ENCODE data around the gene CDK11B.
"Not testable (repeated sequence)": the region's sequence is repeated elsewhere in the genome, so short reads cannot be mapped to it uniquely, and the experiment has no call there.

Gene CDK11B

DNA sequence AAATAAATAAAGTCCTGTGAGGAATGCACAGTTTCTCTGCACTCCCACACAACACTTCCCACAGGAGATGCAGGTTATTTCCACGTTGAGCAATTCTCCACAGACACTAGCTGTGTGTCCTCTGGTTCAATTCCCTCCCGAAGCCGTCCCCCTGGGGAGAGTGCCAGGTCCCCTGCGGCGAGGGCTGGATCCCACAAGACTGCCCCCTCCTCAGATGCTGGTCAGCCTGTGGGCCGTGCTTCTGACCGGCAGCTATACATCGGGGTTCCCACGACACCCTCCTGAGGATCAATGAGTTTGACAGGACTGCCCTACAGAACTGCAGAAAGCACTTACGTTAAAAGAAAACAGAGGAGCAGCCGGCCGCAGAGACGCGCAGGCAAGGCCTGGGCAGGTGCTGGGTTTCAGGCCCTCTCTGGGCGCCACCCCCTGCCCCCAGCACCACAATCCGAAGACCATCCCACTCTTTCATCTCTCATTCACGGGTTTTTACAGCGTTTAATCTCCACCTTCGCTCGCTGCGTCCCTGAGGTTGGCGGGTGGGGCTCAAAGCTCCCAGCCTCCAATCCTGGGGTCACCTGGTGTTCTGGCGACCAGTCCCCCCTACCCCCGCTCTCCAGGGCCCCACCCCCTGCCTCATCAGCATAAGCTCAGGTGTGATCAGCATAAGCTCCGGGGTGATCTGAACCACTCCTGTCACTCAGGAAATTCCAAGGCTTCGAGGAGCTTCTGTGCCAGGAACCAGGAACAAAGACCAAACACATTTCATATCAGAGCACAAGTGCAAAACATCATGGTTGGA lies 24.5 kb upstream of the CDK11B start:
- DNase-seq (ENCODE audit: low spot score): no peak

DNA sequence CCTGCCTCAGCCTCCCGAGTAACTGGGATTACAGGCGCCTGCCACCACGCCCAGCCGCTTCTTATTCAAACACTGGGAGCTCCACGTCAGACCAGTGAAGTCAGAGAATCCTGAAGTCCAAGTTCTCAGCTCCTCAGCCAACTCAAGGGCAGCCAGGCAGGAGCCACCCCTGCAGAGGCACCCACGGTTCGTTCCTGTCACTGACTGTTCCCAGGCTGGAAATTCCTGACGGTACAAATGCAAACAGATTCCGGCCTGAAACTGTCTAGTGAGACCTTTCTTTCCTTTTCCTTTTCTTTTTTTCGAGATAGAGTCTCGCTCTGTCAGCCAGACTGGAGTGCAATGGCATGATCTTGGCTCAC lies 22.1 kb upstream of the CDK11B start:
- DNase-seq (ENCODE audit: low spot score): no peak

DNA sequence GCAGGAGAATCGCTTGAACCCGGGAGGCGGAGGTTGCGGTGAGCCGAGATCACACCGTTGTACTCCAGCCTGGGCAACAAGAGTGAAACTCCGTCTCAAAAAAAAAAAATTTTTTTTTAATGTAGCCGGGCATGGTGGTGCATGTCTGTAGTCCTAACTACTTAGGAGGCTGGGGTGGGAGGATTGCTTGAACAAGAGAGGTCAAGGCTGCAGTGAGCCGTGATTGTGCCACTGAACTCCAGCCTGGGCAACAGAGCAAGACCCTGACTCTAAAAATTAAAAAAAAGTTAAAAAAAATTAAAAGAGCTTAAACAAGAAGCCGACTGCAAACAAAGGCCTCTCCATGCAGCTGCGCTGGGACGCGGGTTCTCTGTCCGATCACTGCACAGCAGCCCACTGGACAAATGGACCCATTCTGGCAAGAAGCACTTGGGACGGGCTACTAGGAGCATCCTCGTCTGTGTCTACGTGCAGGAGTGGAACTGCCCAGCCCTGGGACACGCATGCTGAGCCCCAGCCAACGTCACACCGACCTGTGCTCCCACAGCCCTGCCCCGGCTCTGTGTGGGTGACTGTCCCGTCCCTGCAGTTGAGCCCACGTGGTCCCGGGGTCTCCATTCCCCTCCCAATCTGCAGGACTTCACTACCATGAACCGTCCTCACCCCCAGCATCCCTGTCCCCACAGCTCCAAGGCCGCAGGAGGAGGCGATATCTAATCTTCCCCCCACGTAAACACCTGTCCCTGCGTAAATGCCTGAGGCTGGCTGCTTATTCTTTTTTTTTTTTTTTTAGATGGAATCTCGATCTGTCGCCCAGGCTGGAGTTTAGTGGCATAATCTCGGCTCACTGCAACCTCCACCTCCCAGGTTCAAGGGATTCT lies 21.5 kb upstream of the CDK11B start:
- no peak for DNase-seq (ENCODE audit: low spot score)

DNA sequence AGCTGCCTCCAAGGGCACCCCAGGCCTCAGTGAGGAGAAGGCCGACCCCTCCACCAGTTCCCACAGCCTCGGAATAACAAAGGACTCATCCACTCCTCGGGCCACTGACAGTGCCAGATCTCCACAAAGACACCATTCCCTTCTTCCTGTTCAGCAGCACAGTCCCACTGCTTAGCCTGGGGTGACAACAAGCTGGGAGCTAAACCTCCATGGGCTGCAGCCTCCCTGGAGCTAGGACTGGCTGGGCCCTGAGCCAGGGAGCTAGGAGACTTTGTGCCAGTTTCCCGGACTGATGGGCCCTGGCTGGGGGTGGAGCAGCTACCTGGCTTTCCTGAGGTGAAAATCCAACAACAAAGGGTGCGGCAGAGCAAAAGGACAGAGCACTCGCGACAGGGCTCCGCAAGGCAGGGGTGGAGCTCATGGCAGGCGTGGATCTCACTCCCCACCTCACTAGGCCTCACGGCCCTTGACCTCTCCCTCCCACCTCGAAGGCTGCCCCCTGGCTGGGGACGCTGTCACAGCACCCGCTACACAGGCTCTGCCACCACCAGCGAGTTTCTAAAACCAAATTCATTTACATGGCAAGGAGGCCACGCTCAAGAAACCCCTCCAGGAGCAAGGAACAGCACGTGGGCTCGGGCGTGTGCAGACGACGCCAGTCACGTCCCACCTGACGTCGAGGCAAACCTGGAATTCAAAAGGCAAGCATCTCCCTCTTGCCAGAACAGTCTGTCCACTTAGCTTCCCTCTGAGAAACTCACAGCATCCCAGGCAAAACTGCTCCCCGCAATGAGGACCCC lies 20.0 kb upstream of the CDK11B start:
- no peak for DNase-seq (ENCODE audit: low spot score)

DNA sequence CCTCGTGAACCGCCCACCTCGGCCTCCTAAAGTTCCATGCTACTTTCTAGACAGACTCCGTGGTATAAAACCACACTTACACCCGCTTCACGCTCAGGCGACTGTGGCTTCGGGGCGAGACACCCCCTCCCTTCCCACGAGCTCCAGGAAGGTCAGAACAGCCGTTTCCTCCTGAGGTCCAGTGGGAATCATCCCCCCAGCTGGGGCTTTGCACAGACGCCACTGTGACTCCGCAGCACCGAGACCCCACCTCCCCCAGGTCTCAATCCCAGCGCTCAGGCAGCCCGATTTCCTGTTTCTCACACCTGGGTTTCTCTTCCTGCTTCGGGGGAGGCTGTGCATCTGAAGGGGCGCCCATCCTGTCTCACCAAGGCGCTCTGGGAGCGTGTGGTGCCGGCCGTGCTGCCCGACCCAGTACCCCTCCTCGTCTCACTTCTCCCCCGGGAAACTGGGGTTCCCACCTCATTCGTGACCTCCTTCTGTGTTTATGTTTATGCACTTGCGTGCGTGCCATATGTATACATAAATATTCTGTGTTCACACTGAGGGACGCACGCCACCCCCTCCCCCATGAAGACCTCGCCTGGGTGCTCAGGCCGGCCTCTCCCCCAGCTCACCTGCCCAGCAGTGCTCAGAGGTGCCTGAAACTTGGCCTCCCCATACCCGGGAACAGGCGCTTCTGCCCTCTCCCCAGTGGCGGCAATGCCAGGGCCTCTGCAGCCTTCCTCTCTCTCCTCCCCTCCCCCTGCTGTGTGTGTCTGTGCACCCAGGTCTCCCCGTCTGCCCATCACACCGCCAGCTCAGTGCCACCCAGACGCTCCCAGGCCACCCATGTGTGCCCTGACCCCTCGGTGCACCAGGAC lies 19.1 kb upstream of the CDK11B start:
- no peak for DNase-seq (ENCODE audit: low spot score)

DNA sequence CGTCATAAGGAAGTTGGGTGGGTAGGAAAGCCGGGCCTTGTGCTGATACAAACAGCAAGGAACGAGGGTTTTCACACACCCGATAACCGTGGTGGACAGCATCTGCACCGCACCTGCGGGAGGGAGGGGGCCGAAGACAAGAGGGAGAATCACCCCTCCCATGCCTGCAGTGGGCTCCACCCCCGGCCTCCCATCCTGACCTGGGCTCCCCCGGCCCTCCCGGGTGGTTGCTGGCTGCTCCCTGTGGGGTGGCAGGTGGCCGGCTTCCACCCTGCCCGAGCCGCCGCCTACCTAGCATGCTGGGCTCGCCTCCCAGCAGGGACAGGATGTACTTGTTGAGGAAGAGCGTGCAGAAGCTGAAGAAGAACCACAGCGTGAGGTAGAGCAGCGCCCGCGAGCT lies 17.3 kb upstream of the CDK11B start:
- not testable (repeated sequence) for DNase-seq (ENCODE audit: low spot score)

DNA sequence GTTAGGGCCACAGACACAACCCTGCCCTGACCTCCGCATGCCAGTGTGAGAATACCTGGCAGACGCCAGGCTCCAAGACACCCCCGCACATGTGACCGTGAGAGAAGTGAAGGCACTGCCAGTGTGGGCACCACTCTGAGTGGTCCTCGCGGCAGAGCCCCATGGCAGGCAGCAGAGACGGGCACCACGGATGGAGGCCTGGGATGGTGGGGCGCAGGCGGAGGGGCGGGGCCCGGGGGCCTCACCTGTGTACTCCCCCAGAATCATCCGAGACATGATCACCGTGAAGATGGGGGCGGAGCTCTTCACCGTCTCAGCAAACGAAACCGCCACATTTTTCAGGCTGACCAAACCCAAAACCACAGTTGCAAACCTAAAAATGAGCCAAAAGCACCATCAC lies 16.4 kb upstream of the CDK11B start:
- DNase-seq (ENCODE audit: low spot score): not testable (repeated sequence)

DNA sequence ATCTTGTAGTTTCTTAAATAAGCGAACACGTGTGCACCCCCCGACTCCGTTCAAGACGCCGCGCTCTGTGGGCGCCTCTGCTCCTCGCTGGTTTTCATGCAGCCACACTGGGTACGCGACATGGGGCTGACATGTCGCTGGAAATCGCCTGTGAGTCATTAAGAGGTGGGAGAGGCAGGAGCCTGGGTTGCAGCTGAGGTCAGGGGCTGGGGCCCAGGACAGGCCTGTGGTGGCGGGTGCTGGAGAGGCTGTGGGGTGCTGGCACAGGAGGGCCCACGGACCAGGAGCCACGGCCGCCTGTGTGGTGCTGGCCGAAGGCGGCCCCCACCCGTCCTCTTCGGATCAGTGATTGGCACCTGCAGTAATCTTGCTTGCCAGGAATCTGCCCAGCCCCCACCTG lies 16.0 kb upstream of the CDK11B start:
- DNase-seq (ENCODE audit: low spot score): not testable (repeated sequence)

DNA sequence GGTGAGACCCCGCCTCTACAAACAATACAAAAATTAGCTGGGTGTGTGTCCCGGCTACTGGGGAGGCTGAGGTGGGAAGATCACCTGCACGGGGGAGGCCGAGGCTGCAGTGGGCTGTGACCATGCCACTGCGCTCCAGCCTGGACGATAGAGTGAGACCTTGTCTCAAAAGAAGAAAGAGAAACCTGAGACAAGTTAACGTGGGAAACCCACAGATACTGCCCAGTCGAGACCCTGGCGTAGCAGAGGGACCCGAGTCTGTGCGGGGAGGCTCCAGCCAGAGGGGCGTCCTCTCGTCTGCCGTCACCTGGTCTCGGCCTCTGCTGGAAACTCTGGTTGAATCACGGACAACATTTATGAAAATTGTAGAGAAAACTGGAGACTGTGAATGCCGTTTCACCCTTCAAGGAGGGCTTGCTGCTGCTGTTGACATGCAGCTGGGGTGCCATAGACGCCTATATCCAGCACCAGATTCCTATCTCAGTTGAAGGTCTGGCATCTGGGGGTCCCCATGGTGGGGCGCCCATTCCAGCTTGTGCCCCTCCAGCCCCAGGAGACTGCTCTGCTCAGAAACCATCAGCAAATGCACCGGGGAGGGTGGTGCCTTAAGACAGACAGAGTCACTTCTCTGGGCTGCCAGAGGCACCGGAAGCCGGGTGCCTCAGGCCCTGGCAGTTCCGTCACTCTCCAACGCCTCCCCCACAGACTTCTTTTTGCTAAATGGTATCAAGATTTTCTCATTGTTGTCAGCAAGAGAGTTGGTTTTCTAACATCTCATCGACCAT lies 13.6 kb upstream of the CDK11B start:
- no peak for DNase-seq (ENCODE audit: low spot score)

DNA sequence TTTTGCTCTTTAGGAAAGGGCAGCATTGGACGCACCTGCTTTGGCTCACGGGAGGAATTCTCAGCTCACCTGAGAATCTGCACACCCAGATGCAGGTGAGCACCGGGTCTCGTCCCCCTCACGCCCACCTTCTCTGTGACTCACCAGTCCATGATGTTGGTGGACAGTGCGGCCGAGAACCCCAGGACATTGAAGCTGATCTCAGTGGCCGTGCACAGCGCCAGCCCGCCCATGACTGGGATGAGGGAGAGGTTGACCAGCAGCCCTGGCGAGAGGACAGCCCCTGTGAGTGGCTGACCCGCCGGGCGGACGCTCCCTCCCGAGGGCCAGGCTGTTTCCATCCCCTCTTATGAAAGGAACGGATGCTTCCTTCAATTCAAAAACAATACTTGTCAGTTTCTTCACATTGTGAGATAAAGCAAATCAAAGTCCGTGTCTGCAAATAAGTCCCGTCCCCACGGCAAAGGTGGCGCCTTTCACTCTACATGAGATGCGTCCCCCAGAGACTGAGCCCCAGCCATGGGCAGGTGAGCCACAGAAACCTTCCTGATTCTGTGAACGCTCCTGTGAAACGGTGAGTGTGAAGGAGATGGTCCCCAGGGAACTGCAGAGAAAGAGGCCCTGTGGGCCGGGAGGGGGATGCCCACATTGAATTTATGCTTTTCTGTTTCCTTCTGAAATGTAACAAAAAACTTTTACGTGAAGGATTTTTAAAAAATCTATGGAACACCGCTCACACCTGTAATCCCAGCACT lies 12.7 kb upstream of the CDK11B start:
- no peak for DNase-seq (ENCODE audit: low spot score)

DNA sequence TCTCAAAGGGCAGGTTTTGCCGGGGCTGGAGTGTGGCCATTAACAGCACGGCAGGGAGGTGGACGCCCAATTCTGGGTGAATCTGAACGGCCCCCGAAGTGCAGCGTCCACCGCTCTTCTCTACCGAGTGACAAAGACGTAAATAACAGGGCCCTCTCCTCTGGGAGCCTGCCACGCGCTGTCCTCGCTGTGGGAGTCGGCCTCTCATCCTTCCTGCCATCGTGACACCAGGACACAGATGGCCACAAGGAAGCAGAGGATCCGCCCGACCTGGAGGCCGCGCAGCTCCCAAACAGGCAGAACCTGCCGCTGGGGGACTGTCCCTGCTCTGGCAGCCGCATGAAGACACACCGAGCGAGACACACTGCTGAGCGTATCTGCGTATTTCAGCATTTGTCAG lies 12.1 kb upstream of the CDK11B start:
- DNase-seq (ENCODE audit: low spot score): no peak

DNA sequence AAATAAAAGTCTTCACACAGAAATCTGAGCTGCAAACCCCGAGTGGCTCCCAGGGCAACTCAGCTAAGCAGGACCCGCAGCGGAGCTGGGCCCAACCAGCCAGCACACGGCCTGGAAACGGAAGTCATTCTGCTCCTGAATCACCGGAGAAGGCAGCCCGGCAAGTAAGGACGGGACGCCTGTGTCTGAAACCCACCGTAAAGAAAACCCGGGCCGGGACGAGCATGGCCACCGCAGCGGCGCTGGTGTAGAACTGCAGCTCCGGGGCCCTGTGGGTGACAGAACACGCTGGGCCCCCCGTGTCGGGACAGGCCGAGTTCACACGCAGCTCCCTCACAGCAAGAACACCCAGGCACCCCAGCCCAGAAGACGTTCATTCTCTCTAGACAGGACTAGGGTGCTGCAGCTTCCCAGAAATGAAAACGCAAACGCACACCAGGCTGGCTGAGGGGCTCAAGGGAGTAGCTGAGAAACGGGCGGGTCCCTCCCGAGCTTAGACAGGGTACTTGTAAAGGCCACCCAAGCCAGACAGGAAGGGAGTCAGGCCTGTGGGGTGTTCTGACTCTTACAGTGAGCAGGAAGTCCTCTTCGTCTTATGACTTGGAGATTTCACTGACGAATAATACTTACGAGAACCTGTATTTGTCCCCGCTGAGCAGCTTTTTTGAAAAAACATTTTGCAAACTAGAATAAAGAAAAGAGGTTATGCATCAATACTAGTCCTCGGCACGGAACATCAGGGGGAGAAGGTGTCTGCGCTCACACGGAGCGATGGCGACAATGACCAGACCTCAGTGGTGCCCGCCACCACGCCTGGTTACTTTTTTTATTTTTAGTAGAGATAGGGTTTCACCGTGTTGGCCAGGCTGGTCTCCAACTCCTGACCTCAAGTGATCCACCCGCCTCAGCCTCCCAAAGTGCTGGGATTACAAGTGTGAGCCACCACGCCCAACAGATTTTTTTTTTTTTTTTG lies 10.9 kb upstream of the CDK11B start:
- no peak for DNase-seq (ENCODE audit: low spot score)

DNA sequence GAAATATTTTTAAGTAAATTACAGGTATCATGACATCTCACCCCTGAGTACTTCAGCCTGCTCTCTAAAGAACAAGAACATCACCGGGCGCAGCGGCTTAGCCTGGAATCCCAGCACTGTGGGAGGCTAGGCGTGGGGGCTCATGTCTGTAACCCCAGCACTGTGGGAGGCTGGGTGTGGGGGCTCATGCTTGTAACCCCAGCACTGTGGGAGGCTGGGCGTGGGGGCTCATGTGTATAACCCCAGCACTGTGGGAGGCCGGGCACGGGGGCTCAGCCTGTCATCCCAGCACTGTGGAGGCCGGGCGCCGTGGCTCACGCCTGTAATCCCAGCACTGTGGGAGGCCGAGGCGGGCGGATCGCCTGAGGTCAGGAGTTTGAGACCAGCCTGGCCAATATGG lies 7.7 kb upstream of the CDK11B start:
- peak; percentile 6 for DNase-seq (ENCODE audit: low spot score)

DNA sequence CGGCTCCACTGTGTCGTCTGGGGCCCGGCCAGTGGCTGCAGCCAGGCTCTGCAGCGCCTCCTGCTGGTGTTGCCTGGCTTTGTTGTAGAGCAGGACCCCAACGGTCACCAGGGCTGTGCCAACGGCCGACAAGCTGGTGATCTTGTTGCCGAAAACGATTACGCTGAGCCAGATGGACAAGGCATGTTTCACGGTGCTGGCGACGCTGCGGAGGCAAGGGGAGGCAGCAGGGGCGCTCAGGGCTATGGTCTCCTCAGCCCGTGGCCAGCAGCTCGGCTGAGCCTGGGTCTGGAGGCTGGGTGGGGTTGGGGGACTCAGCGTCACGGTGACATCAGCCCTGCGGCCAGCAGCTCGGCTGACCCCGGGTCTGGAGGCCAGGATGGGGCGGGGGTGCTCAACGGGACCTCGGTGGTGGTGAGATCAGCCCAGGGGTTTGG lies 7.0 kb upstream of the CDK11B start:
- DNase-seq (ENCODE audit: low spot score): no peak

DNA sequence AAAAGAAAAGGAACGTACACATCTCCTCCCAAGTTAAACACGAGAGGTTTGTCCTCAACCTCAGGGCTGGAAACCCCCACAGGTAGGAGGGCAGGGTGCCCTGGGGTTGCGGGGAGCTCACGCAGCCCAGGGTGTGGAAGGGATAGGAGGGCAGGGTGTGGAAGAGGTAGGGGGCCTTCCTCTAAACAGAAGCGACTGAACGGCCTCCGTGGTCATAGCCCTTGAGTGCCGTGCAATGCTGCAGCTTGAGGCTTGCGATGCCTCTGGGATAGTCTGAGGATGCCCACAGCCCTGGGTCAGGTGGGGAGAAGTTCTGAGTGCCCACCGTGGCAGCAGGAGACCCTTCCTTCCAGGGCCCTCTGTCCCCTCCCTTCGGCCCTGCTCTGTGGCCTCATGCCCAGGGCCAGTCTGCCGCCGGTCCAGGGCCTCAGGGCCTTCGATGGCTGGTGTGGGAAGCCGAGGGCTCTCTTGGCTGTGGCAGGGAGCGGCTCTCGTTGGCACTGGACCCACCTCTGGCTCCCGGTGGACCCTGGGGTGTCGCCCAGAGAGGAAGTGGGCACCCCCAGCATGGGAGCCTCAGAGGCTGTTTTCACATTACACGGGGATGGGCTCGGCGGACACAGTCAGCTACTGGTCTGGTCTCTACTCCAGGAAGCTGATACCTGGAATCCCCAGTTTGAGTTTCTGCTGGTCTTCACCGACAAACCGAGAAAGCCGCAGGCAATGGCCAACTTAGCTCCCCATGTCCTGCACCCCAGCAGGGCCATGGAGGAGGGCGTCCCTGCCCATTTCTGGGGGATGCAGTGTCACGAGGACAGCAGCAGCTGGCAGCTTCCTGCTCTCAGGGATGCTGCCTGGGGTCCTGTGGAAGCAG lies 6.4 kb upstream of the CDK11B start:
- DNase-seq (ENCODE audit: low spot score): no peak

DNA sequence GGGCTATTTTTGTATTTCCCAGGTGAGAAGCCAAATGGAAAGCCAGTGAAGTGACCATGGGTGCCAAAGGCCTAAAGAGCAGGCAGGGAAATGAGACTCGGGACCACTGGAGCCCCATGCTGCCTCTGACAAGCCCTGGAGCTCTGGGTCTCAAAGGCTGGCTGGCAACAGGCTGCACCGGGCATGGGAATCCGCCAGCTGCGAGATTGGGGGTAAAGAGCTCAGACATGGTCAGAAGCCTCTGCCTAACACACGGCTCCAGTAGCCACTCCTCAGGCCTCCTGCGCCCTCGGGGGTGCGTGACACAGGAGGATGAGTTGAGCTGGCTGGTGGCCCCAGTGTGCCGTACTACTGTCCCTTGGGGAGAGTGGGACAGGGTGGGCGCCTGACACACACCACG lies 5.5 kb upstream of the CDK11B start:
- DNase-seq (ENCODE audit: low spot score): not testable (repeated sequence)

DNA sequence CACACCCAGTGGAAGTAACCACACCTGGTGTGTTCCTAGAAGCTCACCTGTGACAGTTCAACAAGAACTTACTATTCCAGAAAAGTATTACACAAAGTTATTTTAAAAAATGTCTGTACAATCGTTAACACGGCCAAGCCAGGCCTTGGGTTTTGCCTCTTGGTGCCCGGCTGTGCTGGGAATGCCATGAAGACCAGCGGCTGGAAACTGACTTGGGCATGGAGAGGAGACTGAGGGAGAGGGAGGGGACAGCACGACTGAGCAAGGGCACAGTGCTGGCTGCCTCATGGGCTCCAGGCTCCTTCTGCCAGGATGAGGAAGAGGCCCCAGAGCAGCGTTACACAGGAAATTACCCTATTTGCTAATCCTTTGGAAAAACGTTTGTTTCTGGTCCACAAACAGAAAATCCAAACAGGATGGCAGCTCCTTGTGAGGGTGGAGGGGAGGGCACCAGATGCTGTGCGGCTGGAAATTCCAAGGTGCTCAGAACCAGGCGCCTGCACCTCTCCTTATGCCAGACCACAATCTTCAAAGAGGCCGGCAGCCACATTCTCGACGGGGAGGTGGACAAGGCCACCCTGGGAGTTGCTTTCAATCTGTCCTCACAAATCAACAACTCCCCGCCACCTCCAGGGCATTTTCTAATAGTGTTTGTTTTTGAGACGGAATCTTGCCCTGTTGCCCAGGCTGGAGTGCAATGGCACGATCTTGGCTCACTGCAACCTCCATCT lies 4.2 kb upstream of the CDK11B start:
- DNase-seq (ENCODE audit: low spot score): not testable (repeated sequence)

Data from putamen (tissue), 1 donor.